GM20000 (cell line): ENCODE results near the gene SCML1.
"Not testable (repeated sequence)": the region's sequence is repeated elsewhere in the genome, so short reads cannot be mapped to it uniquely, and the experiment has no call there.

Experiments
- DNase-seq: peaks from one replicate; pipeline ENCODE4 v3.0.0; 2012; ENCODE audit warnings: low spot score
- CTCF ChIP-seq: IDR thresholded peaks from 2 replicates; pipeline ENCODE4 v1.5.1; 2012; ENCODE audit warnings: mild to moderate bottlenecking, control low read depth; ENCODE audit errors: extremely low read depth, missing control alignments

The SCML1 gene

GRCh38 chrX:17773221-17773876 lies 36.1 kb downstream of the SCML1 start:
- no peak for DNase-seq
- TF ChIP-seq CTCF = no peak

GRCh38 chrX:17774053-17774452 lies 36.8 kb downstream of the SCML1 start:
- DNase-seq = no peak
- TF ChIP-seq CTCF = no peak

- TF ChIP-seq CTCF = no peak
- DNase-seq = no peak
These were observed 41.7 kb downstream of the SCML1 start for GRCh38 chrX:17778997-17779396.

GRCh38 chrX:17779434-17779833 lies 42.1 kb downstream of the SCML1 start:
- no peak for DNase-seq

GRCh38 chrX:17786554-17787347 lies 49.5 kb downstream of the SCML1 start:
- DNase-seq = not testable (repeated sequence)

More at GRCh38 chrX:17779434-17779833, 42.1 kb downstream of the SCML1 start:
- TF ChIP-seq CTCF = no peak

GRCh38 chrX:17787557-17787956 lies 50.3 kb downstream of the SCML1 start:
- no peak for TF ChIP-seq CTCF
- no peak for DNase-seq

GRCh38 chrX:17788439-17788838 lies 51.1 kb downstream of the SCML1 start:
- peak; percentile 39 for TF ChIP-seq CTCF
- DNase-seq = peak; percentile 44

- no peak for DNase-seq
- TF ChIP-seq CTCF = no peak
These were observed 51.8 kb downstream of the SCML1 start for GRCh38 chrX:17788956-17789562.
